Measurements from ENCODE around the gene CD44.

The CD44 gene

DNA sequence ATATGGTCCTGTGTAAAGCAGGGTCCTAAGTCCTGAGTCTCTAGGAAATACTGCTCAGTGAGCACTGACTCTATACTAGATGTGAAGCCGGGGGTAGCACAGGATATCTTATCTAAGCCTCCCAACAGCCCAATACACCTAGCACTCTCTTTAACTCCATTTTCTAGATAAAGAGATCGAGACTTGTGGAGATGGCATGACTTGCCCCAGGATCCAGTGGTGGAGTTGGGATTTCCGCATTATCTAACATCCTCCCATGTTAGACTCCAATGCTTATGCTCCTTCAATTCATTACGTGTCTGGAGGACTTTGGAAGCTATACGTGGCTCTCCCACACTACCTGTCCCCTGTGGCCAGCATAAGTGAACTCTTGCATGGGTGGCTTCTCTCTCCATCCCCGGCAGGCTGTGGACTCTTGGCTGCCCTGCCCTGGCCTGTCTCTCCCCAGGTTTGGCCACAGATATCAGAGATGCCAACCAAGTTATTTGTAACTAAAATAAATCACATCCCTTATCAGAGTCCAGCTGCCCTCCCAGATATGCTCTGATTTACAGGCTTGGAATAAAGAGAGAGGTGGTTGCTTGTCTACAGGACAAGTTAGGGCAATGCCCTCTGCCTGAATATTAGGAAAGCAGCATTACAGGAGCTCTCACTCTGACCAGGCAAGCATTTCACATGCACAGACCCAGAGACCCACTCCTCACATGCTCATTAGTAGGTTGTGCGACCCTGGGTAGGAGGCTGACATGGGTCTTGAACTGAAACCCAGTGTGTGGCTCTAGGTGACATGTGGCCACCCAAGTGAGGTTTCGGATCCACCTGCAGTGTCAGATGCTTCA, 4.5 kb downstream of the CD44 start:
- H3K36me3 Mint-ChIP-seq: peaks cover 99% of the 10 kb centered on the region
- H3K4me3 Mint-ChIP-seq: peak overlapping the region; percentile 82
- H3K27ac Mint-ChIP-seq: peak overlapping the region; percentile 96
- ATAC-seq (no peak), DNase-seq (ENCODE audit: low spot score in 2 of 2) (peak in 1 of 2 donors; percentile 58)
- peaks cover 2% of the 10 kb centered on the region for H3K9me3 Mint-ChIP-seq
- H3K4me1 Mint-ChIP-seq: peaks cover 77% of the 10 kb centered on the region

DNA sequence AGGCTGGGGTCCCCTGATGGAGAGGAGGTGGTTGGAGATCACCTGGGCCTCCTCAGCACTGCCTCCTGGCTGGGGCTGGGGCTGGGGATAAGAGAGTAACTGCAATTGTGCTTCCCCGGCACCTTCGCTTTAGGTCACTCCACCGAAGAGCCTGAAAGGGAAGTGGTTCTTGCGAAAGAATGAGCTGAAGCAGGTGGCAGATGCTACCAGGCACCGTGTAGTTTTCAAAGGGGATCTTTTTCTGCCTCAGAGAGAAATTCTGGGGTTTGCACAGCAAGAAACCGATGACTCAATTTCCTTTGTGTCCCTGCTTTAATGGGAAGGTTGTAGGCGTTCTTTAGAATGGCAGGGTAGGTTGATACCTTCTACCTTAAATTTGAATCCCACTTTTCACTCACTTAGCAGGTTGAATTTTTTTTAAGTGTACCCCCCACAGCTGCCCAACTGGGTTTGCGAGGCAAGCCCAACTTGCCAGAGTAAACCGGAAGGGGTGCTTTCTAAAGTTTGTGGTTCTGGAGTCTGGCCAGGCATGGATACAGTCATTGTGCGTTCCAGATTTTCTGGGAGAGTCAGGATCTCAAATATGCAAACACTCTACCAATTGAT, 5.3 kb downstream of the CD44 start:
- ATAC-seq (peak; percentile 48), DNase-seq (ENCODE audit: low spot score in 2 of 2) (peak; percentile 43 to 82)
- Mint-ChIP-seq H3K9me3 (peaks cover 2% of the 10 kb centered on the region), H3K4me3 (peak overlapping the region; percentile 82), H3K4me1 (peaks cover 81% of the 10 kb centered on the region), H3K27ac (peak overlapping the region; percentile 96), H3K36me3 (peaks cover 99% of the 10 kb centered on the region)

DNA sequence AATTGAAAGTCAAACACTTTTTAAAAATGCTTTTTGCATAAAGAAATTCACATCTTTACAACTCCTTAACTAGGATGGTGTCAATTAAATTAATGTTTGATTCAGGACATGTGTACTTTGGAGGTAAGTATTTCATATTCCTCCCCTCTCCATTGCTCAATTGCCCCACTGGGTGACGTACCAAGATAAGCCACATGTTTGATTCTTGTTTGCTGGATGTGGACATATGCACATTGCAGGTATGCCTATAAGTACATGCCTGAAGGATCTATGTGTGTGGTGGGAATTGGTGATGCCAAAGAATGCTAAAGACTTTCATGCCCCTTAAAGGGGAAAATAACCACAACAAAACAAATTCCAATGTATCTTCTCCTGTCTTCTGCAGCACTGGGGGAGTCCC, 5.8 kb downstream of the CD44 start:
- peak overlapping the region; percentile 96 for H3K27ac Mint-ChIP-seq
- peak overlapping the region; percentile 82 for H3K4me3 Mint-ChIP-seq
- peaks cover 86% of the 10 kb centered on the region for H3K4me1 Mint-ChIP-seq
- H3K36me3 Mint-ChIP-seq: peaks cover 99% of the 10 kb centered on the region
- no peak for DNase-seq (ENCODE audit: low spot score in 2 of 2)
- no peak for ATAC-seq
- peaks cover 2% of the 10 kb centered on the region for H3K9me3 Mint-ChIP-seq

DNA sequence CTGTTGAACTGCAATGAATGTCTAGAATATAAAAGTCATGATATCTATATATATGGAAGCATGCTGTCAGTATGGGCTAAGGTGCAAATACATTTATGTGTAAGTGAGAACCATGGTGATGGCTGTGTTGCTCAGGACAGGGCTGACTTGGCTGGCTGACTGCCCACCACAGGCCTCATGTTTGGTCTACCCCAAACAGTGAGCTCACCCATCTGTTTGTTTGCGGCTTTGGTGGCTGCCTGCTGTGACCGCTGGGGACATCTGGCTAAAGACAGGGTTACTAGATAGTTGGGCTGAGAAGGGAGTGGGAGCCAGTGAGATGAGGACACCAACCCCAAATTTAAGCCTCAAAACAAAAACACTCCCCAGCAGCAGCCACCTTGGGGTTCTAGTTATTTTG, 6.3 kb downstream of the CD44 start:
- peak overlapping the region; percentile 82 for H3K4me3 Mint-ChIP-seq
- ATAC-seq (peak; percentile 78), DNase-seq (ENCODE audit: low spot score in 2 of 2) (peak; percentile 76 to 95)
- H3K9me3 Mint-ChIP-seq: peaks cover 2% of the 10 kb centered on the region
- peaks cover 99% of the 10 kb centered on the region for H3K36me3 Mint-ChIP-seq
- H3K27ac Mint-ChIP-seq: peak overlapping the region; percentile 96
- H3K4me1 Mint-ChIP-seq: peaks cover 88% of the 10 kb centered on the region

DNA sequence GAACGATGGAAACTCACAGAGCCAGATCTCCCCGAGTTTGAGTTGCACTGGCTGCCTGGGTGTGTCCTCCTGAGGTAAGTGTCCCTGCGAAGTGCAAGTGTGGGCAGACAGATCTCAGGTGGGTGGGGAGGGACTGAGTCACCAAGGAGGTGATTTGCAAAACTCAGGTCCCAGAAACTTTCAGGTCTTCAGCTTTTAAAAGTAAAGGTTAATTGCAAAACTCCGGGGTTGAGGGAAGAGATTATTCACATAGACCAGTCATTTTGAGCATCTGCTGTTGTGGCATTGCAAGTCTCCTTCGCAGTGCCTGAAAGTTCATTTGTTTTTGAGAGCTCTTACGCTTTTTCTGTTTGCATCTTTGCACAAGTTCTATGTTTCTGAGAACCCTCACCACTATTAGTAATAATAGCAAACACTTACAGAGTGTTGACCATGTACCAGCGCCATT, 7.1 kb downstream of the CD44 start:
- peaks cover 93% of the 10 kb centered on the region for H3K4me1 Mint-ChIP-seq
- peak overlapping the region; percentile 96 for H3K27ac Mint-ChIP-seq
- peaks cover 2% of the 10 kb centered on the region for H3K9me3 Mint-ChIP-seq
- DNase-seq (ENCODE audit: low spot score in 2 of 2) (peak; percentile 48 to 89), ATAC-seq (peak; percentile 73)
- H3K36me3 Mint-ChIP-seq: peaks cover 99% of the 10 kb centered on the region
- peak overlapping the region; percentile 82 for H3K4me3 Mint-ChIP-seq

DNA sequence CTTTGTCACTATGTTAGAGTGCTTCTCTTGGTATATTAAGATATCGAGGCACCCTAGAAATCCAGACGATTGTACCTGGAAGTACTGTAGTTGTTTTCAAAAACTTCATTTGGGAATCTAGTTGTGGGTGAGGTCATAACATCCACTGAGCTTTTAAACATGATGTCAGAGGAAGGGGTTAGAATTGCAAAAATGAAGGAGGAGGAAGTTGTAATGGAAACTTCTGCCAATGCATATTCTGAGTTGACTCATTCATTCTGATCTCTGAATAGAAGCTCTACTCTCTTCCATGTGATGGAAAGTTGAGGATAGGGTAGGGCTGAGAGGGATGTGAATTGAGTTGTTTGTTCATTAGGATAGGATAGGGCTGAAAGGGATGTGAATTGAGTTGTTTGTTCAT, 7.7 kb downstream of the CD44 start:
- peak; percentile 1 for ATAC-seq
- DNase-seq (ENCODE audit: low spot score in 2 of 2): no peak
- H3K4me1 Mint-ChIP-seq: peaks cover 93% of the 10 kb centered on the region
- peaks cover 99% of the 10 kb centered on the region for H3K36me3 Mint-ChIP-seq
- peak overlapping the region; percentile 96 for H3K27ac Mint-ChIP-seq
- peak overlapping the region; percentile 82 for H3K4me3 Mint-ChIP-seq
- H3K9me3 Mint-ChIP-seq: peaks cover 2% of the 10 kb centered on the region

DNA sequence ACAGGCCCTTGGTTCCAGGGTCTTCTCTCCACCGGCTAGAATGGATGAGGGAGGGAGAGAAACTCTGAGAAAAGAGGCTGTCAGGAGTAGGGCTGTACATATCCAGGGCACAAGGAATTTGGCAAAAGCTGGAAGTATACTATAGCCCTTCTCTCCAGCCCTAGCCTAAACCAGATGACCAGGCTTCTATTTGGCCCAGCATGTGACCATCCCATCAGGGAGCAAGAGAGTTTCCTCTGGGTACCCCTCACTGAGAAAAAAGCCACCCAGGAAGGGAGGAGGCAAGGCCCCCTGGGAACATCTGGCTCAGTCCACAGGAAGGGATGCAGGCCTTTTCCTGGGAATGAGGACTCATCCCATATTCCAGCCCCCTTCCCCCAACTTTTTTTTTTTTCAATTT, 8.3 kb downstream of the CD44 start:
- ATAC-seq: no peak
- DNase-seq (ENCODE audit: low spot score in 2 of 2): no peak
- H3K9me3 Mint-ChIP-seq: peaks cover 2% of the 10 kb centered on the region
- peaks cover 100% of the 10 kb centered on the region for H3K36me3 Mint-ChIP-seq
- peak overlapping the region; percentile 96 for H3K27ac Mint-ChIP-seq
- peak overlapping the region; percentile 82 for H3K4me3 Mint-ChIP-seq
- peaks cover 94% of the 10 kb centered on the region for H3K4me1 Mint-ChIP-seq

DNA sequence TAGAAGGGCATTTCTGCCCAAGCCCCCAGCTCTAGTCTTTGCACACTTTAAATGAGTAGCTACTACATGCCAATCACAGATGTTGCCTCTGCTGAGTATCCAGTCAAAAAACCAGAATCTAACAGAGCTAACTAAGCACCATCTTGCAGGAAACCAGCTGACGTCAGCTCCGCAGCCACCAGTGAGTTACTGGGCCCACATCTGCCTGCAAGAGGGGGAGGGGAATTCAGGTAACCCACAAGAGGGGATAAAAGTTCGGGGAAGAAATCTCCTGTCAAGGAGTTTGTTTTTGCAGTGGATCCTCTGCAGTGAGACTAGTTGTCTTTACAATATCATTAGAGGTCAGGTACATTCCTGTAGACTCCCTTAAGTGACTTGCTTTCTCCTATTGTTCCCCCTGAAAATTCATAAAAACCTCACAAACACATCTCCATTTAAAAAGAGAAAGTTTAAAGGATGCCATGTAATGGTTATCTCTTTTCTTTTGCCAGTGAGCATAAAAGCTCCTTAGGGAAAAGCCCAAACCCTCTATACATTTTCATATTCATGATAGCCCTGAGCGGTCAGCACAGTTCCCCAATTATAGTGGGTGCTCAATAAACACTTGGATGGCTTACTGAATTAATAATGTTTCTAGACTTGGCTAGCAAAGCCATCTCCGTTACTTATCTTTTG, 9.3 kb downstream of the CD44 start:
- peak overlapping the region; percentile 82 for H3K4me3 Mint-ChIP-seq
- no peak for ATAC-seq
- peaks cover 2% of the 10 kb centered on the region for H3K9me3 Mint-ChIP-seq
- H3K36me3 Mint-ChIP-seq: peaks cover 100% of the 10 kb centered on the region
- H3K27ac Mint-ChIP-seq: peak overlapping the region; percentile 96
- no peak for DNase-seq (ENCODE audit: low spot score in 2 of 2)
- peaks cover 95% of the 10 kb centered on the region for H3K4me1 Mint-ChIP-seq

DNA sequence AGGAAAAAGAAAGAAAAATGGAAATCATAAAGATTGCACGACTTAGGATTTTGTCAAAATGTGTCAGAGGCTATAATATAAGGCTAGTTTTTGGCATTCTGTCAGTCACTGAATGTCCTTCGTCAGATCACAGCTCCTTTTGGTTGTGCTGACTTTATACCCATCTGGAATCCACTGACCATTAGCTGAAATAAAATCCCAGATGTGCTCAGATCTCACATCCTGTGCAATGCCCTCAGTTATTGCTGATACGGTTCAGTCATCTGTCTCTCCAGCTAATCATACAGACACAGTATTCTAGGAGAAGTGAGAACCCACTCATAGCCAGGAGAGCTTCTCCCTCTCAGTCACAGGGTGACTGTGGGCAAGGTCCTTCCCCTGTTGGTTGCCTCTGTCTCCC, 11.5 kb downstream of the CD44 start:
- ATAC-seq (no peak), DNase-seq (ENCODE audit: low spot score in 2 of 2) (no peak)
- Mint-ChIP-seq H3K27ac (peak overlapping the region; percentile 66), H3K4me3 (peak overlapping the region; percentile 37), H3K4me1 (peaks cover 93% of the 10 kb centered on the region), H3K9me3 (peaks cover 2% of the 10 kb centered on the region), H3K36me3 (peaks cover 98% of the 10 kb centered on the region)

DNA sequence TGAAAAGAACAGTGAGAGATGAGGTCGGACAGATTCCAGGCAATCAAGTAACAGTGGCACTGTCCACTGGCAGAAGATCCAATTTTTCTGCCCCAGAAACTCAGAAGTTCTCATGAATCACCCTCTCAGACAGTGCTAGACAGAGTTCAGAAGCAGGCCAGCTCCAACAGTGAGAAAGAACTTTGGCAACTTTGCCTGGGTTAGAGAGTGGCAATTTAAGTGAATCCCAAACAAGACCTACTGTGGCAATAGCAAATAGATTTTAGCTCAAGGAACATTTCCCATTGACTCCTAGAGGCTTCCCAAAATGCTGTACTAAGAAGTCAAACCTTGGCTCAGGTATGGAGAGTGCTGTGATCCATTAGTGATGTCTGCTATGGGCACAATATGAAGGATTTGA, 12.3 kb downstream of the CD44 start:
- no peak for DNase-seq (ENCODE audit: low spot score in 2 of 2)
- peak overlapping the region; percentile 37 for H3K4me3 Mint-ChIP-seq
- ATAC-seq: no peak
- H3K4me1 Mint-ChIP-seq: peaks cover 85% of the 10 kb centered on the region
- H3K27ac Mint-ChIP-seq: peak overlapping the region; percentile 66
- peaks cover 2% of the 10 kb centered on the region for H3K9me3 Mint-ChIP-seq
- H3K36me3 Mint-ChIP-seq: peaks cover 91% of the 10 kb centered on the region

DNA sequence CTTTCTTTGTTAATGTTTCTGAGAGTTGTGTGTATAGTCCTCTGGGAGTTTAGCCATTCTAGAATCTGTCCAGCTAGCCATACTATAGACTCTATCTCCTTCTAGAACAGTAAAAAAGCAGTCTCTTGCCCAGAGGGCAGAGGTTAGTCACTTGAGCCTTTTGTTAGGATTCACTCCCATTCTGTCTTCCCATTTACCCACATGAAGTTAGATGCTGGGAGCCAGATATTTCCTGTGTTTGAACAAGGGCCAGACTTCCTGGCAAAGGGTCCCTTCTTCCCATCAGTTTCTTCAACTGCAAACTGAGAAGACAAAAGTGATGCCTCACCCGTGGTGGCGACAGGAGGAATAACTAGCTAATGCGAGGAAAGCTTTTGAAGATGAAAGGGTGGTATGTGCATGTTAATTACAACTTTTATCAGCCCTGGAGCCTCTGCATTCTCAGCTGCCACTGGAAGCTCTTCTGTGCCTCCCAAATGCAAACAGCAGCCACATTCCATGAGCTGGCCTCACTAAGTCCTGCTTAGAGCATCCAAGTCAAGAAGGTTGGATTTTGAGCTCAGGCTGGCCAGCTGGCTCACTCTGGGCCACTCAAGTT, 12.8 kb downstream of the CD44 start:
- Mint-ChIP-seq H3K9me3 (no peaks in the 10 kb centered on the region), H3K4me3 (peak overlapping the region; percentile 37), H3K4me1 (peaks cover 85% of the 10 kb centered on the region), H3K27ac (peak overlapping the region; percentile 66), H3K36me3 (peaks cover 89% of the 10 kb centered on the region)
- ATAC-seq: no peak
- DNase-seq (ENCODE audit: low spot score in 2 of 2): no peak

DNA sequence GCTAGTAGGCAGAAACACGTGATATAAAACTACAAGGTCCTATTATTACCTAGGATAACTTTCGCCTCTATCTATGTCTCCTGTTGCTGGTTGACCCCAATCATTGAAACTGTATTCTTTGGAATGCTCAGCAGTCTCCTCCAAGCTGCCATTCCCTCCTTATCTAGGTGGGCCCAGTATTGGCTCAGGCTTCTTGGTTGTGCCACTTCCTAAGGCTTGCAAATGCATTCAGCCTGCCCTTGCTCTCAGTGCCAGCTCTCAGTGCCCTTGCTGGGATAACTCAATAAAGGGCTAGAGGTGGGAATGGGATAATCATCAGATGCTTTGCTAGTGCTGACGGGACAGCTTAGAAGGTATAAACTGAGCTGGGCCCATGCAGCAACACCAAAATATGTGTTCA, 13.6 kb downstream of the CD44 start:
- peaks cover 89% of the 10 kb centered on the region for H3K36me3 Mint-ChIP-seq
- H3K27ac Mint-ChIP-seq: peak overlapping the region; percentile 46
- ATAC-seq: no peak
- H3K9me3 Mint-ChIP-seq: no peaks in the 10 kb centered on the region
- peak overlapping the region; percentile 38 for H3K4me3 Mint-ChIP-seq
- no peak for DNase-seq (ENCODE audit: low spot score in 2 of 2)
- peaks cover 85% of the 10 kb centered on the region for H3K4me1 Mint-ChIP-seq

DNA sequence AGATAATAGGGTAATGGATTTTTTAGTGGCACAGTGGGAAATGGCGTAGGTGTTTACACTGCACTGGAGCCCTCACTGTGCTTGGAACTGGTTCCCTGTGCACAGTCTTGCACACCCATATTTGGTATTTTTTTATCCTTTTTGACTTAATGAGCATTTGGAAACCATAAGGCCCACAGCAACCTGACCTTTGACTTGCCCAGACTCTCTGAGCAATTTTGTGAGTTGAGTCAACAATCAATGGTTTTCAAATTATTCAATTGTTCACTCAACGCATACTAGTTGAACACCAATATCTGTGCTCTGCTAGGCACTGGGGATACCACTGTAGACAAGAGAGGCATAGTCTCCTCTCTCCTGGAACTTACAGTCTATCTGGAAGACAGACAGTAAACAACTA, 14.3 kb downstream of the CD44 start:
- peak overlapping the region; percentile 38 for H3K4me3 Mint-ChIP-seq
- ATAC-seq: peak; percentile 89

DNA sequence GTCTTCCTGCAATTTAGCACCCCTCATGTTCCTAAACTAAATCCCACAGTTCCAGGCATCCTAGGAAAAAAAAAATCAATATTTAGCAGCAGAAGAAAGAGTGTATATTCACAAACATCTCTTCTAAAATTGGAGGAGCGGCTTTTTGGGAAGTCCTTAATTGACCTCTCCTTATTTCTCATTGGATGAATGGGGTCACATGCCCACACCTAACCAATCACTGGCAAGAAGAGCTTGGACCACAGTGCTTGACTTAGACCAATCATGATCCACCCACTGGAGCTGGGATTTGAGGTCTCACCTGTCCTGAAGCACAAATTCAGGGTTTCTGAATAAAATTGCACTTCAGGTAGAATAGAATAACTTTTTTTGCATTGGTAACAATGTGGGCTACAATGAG, 16.0 kb downstream of the CD44 start:
- Mint-ChIP-seq H3K36me3 (peaks cover 82% of the 10 kb centered on the region), H3K9me3 (no peaks in the 10 kb centered on the region), H3K27ac (peak overlapping the region; percentile 46), H3K4me3 (no peak overlapping the region), H3K4me1 (peaks cover 87% of the 10 kb centered on the region)
- no peak for DNase-seq (ENCODE audit: low spot score in 2 of 2)
- ATAC-seq: no peak

More for the DNA sequence above, 14.3 kb downstream of the CD44 start:
- Mint-ChIP-seq H3K9me3 (no peaks in the 10 kb centered on the region), H3K36me3 (peaks cover 83% of the 10 kb centered on the region), H3K27ac (peak overlapping the region; percentile 46), H3K4me1 (peaks cover 85% of the 10 kb centered on the region)
- DNase-seq (ENCODE audit: low spot score in 2 of 2): no peak

DNA sequence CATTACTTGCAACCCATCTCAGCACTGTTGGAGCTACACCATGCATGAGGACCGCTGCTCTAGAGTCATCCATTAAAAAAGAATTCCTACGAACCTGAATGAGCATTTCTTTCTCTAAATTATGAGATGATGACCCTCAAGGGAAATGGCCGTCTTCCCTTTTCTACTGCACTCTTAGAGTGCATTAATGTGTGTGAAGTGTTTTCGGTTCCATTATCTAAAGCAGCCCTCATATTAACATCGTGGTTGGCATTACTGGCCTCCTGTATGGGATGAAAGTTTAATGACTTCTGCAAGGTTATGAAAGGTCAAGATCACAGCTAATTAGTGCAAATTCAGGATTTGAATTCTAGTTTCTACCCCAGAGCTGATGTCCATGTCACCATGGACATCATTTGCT, 16.7 kb downstream of the CD44 start:
- ATAC-seq (no peak), DNase-seq (ENCODE audit: low spot score in 2 of 2) (no peak)
- H3K27ac Mint-ChIP-seq: no peak overlapping the region
- H3K9me3 Mint-ChIP-seq: no peaks in the 10 kb centered on the region
- no peak overlapping the region for H3K4me3 Mint-ChIP-seq
- peaks cover 82% of the 10 kb centered on the region for H3K36me3 Mint-ChIP-seq
- H3K4me1 Mint-ChIP-seq: peaks cover 89% of the 10 kb centered on the region

Data from stimulated activated effector memory CD8-positive, alpha-beta T cell treated with anti-CD3 and anti-CD28 coated beads, Interleukin-12 subunit alpha, Interleukin-12 subunit beta, amount 100 ng/mL, for 72 hours (primary cell).